A673 (cell line): ENCODE data around the gene UTP11.

Experiments
- CTCF ChIP-seq: fragments of 300-800, 200-600 bp; sonication (generic); conservative IDR thresholded peaks from 2 replicates; pipeline ENCODE4 v1.5.1; 2017; ENCODE audit warnings: low read depth, mild to moderate bottlenecking, antibody characterized with exemption, low read length, moderate library complexity, mixed read lengths
- EZH2 ChIP-seq: fragments of 200-600 bp; sonication (generic); IDR thresholded peaks from 2 replicates; pipeline ENCODE4 v1.6.1; 2017; ENCODE audit warnings: borderline replicate concordance, low read depth, mild to moderate bottlenecking, mixed read lengths, antibody characterized with exemption, low read length; ENCODE audit not compliant: poor library complexity, severe bottlenecking

GRCh38 chr1:37987679-37988078 lies 24.9 kb upstream of the UTP11 start:
- TF ChIP-seq CTCF: no peak
- no peak for TF ChIP-seq EZH2
